Measurements from ENCODE around the gene CAPN14. TPM values are rescaled to one million over a fixed set of nuclear protein-coding genes. Genes with fewer than 3 reads are reported as not detected.
A peak's percentile ranks its signal among the peaks of the same experiment; 100 is the strongest.

CAPN14 gene
- total and polyA plus RNA-seq, 4 donors: 0.05 to 0.08 TPM; not detected in 2

GRCh38 chr2:31221544-31221943 is 4.2 kb upstream of the CAPN14 start:
- H3K9ac ChIP-seq (ENCODE audit: low read depth in 1 of 2, low read length in 2 of 2): no peak overlapping the region
- no peak overlapping the region for H3K27ac ChIP-seq (ENCODE audit: low read depth in 1 of 2, low read length in 2 of 2)
- no peaks in the 10 kb centered on the region for H3K4me1 ChIP-seq (ENCODE audit: control insufficient read depth in 4 of 4, insufficient read depth in 4 of 4, low read length in 3 of 4)
- no peak overlapping the region for H3K4me3 ChIP-seq (ENCODE audit: low read depth in 1 of 3, low read length in 3 of 3)
- H3K9me3 ChIP-seq (ENCODE audit: control insufficient read depth in 4 of 4, low read length in 3 of 4): no peaks in the 10 kb centered on the region
- H3K27me3 ChIP-seq (ENCODE audit: control insufficient read depth in 4 of 4, insufficient read depth in 4 of 4, low read length in 3 of 4): peaks cover 0 to 8% (median 0%) of the 10 kb centered on the region in 4 donors
- TF ChIP-seq TAF1 (conservative IDR thresholded peaks at IDR 0.05) (no peak), EGR1 (IDR thresholded peaks at IDR 0.05; ENCODE audit: low read depth in 2 of 2) (no peak), YY1 (IDR thresholded peaks at IDR 0.05) (no peak), REST (IDR thresholded peaks at IDR 0.05) (no peak), ATF3 (IDR thresholded peaks at IDR 0.05) (no peak), HNF4A (conservative IDR thresholded peaks at IDR 0.05) (no peak), GABPA (IDR thresholded peaks at IDR 0.05 in 1 of 2, conservative IDR thresholded peaks at IDR 0.05 in 1 of 2) (no peak), FOXA2 (IDR thresholded peaks at IDR 0.05) (no peak), RXRA (IDR thresholded peaks at IDR 0.05) (no peak), NR2F2 (IDR thresholded peaks at IDR 0.05) (no peak), ZBTB33 (IDR thresholded peaks at IDR 0.05) (no peak), FOXA1 (IDR thresholded peaks at IDR 0.05) (no peak), MAX (IDR thresholded peaks at IDR 0.05) (no peak)
- no peak for DNase-seq (ENCODE audit: low spot score)
- H3K36me3 ChIP-seq (ENCODE audit: control insufficient read depth in 4 of 4, insufficient read depth in 3 of 4, low read depth in 1 of 4, low read length in 3 of 4): no peaks in the 10 kb centered on the region
- WGBS: 66% methylated on average over 6 of the region's 6 CpGs

GRCh38 chr2:31219131-31219969 is 2.0 kb upstream of the CAPN14 start:
- Histone ChIP-seq H3K9ac (ENCODE audit: low read depth in 1 of 2, low read length in 2 of 2) (no peak overlapping the region), H3K4me3 (ENCODE audit: low read depth in 1 of 3, low read length in 3 of 3) (no peak overlapping the region), H3K4me1 (ENCODE audit: control insufficient read depth in 4 of 4, insufficient read depth in 4 of 4, low read length in 3 of 4) (no peaks in the 10 kb centered on the region), H3K36me3 (ENCODE audit: control insufficient read depth in 4 of 4, insufficient read depth in 3 of 4, low read depth in 1 of 4, low read length in 3 of 4) (no peaks in the 10 kb centered on the region), H3K27ac (ENCODE audit: low read depth in 1 of 2, low read length in 2 of 2) (no peak overlapping the region), H3K9me3 (ENCODE audit: control insufficient read depth in 4 of 4, low read length in 3 of 4) (no peaks in the 10 kb centered on the region), H3K27me3 (ENCODE audit: control insufficient read depth in 4 of 4, insufficient read depth in 4 of 4, low read length in 3 of 4) (peaks cover 0 to 7% (median 0%) of the 10 kb centered on the region in 4 donors)
- TF ChIP-seq RXRA (IDR thresholded peaks at IDR 0.05) (peak; percentile 34 to 41), JUND (IDR thresholded peaks at IDR 0.05) (no peak), CTCF (IDR thresholded peaks at IDR 0.05; ENCODE audit: low read depth, low read length, missing input control) (no peak), NR2F2 (IDR thresholded peaks at IDR 0.05) (peak; percentile 87)
- 54% methylated on average over 11 of the region's 11 CpGs for WGBS
- no peak for DNase-seq (ENCODE audit: low spot score)

All from liver (tissue), 9 donors.